Lower lobe of right lung (tissue), 2 donors: Measurements from ENCODE around the gene GABRP. TPM values are rescaled to one million over a fixed set of nuclear protein-coding genes. Genes with fewer than 3 reads are reported as not detected.
A peak's percentile ranks its signal among the peaks of the same experiment; 100 is the strongest.

Source experiments
- ATAC-seq, 2 donors: fragments of 200-7000 bp; cut with Tn5 transposase; one replicate each; pipeline ENCODE4 v1.9.1; 2020 to 2022; ENCODE audit warnings: mild to moderate bottlenecking in 2 of 2, moderate library complexity in 2 of 2
- DNase-seq: peaks from one replicate; pipeline ENCODE4 v3.0.0-alpha.2; 2020
- H3K27ac ChIP-seq: fragments of 200-600 bp; one replicate; pipeline ENCODE4 v1.8.0; 2022
- H3K27me3 ChIP-seq: fragments of 200-600 bp; one replicate; pipeline ENCODE4 v1.8.0; 2022; ENCODE audit warnings: low read depth
- H3K36me3 ChIP-seq: fragments of 200-600 bp; one replicate; pipeline ENCODE4 v1.8.0; 2022; ENCODE audit warnings: mild to moderate bottlenecking
- H3K4me1 ChIP-seq: fragments of 200-600 bp; one replicate; pipeline ENCODE4 v1.8.0; 2022
- H3K4me3 ChIP-seq: fragments of 200-600 bp; one replicate; pipeline ENCODE4 v1.8.0; 2022; ENCODE audit warnings: mild to moderate bottlenecking
- H3K9me3 ChIP-seq: fragments of 200-600 bp; one replicate; pipeline ENCODE4 v1.8.0; 2022
- intact Hi-C: fragments of 100-400 bp; cut with DNase I; formaldehyde crosslinking; loops from one replicate; pipeline ENCODE4 v1.11.0; 2022
- total RNA-seq: library from RNA; stranded (reverse); fragmentation: NEBNext Ultra II Directional; extraction: Animal tissue kit (Norgen Biotek cat#: 25700); gene quantifications from one replicate; pipeline ENCODE4 v1.2.1, GENCODE V29; 2021
- TF ChIP-seq, protein P1 (sequence below): fragments of 200-600 bp; IDR thresholded peaks from one replicate; pipeline ENCODE4 v1.8.0; 2022; ENCODE audit warnings: antibody characterized with exemption, mild to moderate bottlenecking
- donor health status: DM: no; HTN: yes; CAD: no; lungs with severe emphysema.

Gene GABRP
- total RNA-seq, 1 donor from 2014 or later = 0.38 TPM

DNA sequence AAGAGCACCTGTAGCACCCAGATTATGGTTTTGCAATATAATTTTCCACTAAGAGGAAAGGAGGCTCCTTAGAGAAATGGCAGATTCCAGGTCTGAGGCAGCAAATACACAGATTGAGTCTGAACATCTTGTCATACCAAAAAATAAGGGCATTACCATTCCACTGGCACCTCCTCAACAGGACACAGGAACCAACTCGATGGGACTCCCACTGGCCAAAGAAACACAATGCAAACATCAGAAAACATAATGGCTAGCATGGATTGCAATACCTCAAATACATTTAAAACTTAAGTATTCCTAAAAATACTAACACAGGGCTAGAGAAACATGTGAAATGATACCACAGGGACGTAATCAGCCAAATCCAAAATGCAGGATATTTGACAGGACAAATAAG, 65.8 kb downstream of the GABRP start:
- Histone ChIP-seq H3K9me3 (no peaks in the 10 kb centered on the region), H3K27ac (no peak overlapping the region), H3K4me1 (no peaks in the 10 kb centered on the region), H3K27me3 (no peaks in the 10 kb centered on the region), H3K36me3 (no peaks in the 10 kb centered on the region), H3K4me3 (no peak overlapping the region)
- no peak for ATAC-seq
- TF ChIP-seq, protein P1, sequence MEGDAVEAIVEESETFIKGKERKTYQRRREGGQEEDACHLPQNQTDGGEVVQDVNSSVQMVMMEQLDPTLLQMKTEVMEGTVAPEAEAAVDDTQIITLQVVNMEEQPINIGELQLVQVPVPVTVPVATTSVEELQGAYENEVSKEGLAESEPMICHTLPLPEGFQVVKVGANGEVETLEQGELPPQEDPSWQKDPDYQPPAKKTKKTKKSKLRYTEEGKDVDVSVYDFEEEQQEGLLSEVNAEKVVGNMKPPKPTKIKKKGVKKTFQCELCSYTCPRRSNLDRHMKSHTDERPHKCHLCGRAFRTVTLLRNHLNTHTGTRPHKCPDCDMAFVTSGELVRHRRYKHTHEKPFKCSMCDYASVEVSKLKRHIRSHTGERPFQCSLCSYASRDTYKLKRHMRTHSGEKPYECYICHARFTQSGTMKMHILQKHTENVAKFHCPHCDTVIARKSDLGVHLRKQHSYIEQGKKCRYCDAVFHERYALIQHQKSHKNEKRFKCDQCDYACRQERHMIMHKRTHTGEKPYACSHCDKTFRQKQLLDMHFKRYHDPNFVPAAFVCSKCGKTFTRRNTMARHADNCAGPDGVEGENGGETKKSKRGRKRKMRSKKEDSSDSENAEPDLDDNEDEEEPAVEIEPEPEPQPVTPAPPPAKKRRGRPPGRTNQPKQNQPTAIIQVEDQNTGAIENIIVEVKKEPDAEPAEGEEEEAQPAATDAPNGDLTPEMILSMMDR = no peak
- intact Hi-C loops = no loop called here
- no peak for DNase-seq

DNA sequence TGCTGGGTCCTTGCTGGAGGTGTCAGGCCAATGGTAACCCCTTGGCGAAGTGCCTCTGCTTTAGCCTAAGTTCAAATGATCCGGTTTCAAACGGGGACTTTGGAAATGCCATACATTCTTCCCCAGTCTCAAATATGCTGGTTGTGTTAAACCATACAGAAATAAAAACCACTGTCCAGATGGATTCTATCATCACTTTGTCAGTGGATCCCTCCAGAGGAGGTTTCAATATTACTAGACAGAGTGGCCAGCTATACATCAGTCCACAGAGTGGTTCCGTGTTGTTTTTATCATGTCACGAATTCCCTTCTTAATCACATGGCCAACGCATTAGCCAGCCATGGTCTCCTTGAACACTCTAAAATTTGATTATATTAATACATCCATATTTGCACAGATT, 71.0 kb downstream of the GABRP start:
- Histone ChIP-seq H3K4me1 (no peaks in the 10 kb centered on the region), H3K36me3 (no peaks in the 10 kb centered on the region), H3K4me3 (no peak overlapping the region), H3K27ac (no peak overlapping the region), H3K27me3 (no peaks in the 10 kb centered on the region), H3K9me3 (no peaks in the 10 kb centered on the region)
- ATAC-seq (no peak), DNase-seq (no peak)
- intact Hi-C loops = no loop called here
- TF ChIP-seq, protein P1 = no peak

DNA sequence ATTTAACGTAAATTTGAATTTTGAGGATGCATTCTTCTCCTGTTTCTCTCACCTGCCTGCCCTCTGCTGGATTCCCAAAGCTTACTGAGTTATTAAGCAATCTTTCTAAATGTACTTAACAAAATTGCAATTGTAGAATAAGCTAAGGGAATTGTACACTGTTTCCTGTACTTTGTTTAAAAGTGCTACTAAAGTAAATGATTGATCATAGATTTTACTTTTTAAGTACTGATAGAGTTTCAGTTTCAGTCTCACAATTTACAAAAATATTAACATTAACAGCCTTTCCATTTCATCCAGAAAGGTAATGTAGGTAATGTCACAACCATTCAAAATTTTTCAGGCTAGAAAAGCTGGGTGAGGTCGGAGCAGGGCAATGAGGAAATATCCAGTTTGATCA, 73.5 kb downstream of the GABRP start:
- ATAC-seq = no peak
- no peak for DNase-seq

DNA sequence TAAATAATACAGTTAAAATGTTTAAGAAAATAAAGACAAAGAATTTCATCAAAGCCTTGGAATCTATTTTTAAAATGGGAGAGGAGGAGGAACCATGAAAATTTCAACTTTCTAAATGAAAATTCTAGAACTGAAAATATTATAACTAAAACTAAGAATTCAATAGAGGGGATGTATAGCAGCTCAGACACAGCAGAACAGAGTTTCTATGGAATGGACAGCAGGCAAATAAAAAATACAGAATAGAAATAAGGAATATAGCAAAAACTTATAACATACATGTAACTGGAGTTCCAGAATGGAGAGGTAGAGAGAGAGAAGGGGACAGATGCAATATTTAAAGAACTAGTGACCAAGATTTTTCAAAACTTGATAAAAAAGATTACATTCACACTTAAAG, 76.9 kb downstream of the GABRP start:
- no peak overlapping the region for H3K27ac ChIP-seq
- ATAC-seq = no peak
- no peaks in the 10 kb centered on the region for H3K36me3 ChIP-seq
- intact Hi-C loops = no loop called here
- H3K4me3 ChIP-seq = no peak overlapping the region
- no peak for DNase-seq
- H3K27me3 ChIP-seq = peaks cover 7% of the 10 kb centered on the region
- TF ChIP-seq, protein P1 = no peak
- peaks cover 13% of the 10 kb centered on the region for H3K9me3 ChIP-seq
- H3K4me1 ChIP-seq = no peaks in the 10 kb centered on the region

More for the DNA sequence above, 73.5 kb downstream of the GABRP start:
- intact Hi-C loops = no loop called here
- no peak overlapping the region for H3K4me3 ChIP-seq
- no peaks in the 10 kb centered on the region for H3K4me1 ChIP-seq
- peaks cover 13% of the 10 kb centered on the region for H3K9me3 ChIP-seq
- H3K27ac ChIP-seq = no peak overlapping the region
- peaks cover 4% of the 10 kb centered on the region for H3K27me3 ChIP-seq
- H3K36me3 ChIP-seq = no peaks in the 10 kb centered on the region
- TF ChIP-seq, protein P1 = no peak

DNA sequence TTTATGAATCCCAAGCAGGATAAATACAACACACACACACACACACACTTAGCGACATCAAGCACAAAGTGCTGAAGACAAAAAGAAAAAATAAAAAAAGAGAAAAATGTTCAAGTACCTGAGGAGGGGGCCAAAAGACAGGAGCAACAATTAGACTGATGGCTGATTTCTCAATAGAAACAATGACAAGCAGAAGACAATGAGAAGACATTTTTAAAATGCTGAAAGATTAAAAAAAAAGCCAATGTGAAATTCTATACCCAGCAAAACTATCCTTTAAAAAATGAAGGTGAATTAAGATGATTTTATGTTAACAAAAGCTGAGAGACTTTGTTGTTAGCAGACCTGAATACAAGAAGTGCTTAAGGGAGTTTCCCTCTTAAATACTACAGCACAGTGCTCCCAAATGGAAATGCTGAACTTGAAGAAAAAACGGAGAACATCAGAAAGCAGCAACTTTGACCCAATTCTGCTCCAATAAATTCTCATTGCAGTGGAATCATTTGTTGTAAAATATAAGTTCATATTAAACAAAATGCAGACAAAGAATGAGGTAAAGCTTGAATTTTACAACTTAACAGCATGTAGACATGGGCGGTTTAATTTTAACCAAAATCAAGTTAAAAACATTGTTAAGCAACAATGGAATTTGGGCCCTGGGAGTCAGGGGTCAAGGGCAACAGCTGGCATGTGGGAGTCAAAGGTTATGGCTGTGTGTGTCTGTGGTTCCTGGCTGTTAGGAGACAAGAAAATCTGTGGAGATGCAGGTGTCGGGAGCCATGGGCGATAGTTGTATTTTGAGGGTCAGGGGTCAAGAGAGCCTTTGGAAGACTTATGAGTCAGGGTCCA, 77.5 kb downstream of the GABRP start:
- peak overlapping the region; percentile 69 for H3K4me3 ChIP-seq
- DNase-seq = no peak
- H3K4me1 ChIP-seq = no peaks in the 10 kb centered on the region
- TF ChIP-seq, protein P1 = no peak
- H3K36me3 ChIP-seq = no peaks in the 10 kb centered on the region
- peaks cover 13% of the 10 kb centered on the region for H3K9me3 ChIP-seq
- H3K27ac ChIP-seq = no peak overlapping the region
- ATAC-seq = no peak
- H3K27me3 ChIP-seq = peaks cover 7% of the 10 kb centered on the region
- intact Hi-C loops = no loop called here
